Subcutaneous abdominal adipose tissue (tissue), 5 donors: ENCODE data around the gene TIMM21.

Experiments
- H3K27ac ChIP-seq: one replicate; pipeline ENCODE4 v1.7.0; 2013; ENCODE audit warnings: low read depth, mild to moderate bottlenecking, inconsistent platforms, low read length, moderate library complexity
- H3K27me3 ChIP-seq, 5 donors: one replicate each; pipeline ENCODE4 v1.7.0; 2013; ENCODE audit warnings: low read length in 5 of 5, inconsistent platforms in 1 of 5; ENCODE audit not compliant: control insufficient read depth in 5 of 5, insufficient read depth in 4 of 5
- H3K36me3 ChIP-seq, 5 donors: one replicate each; pipeline ENCODE4 v1.7.0; 2013; ENCODE audit warnings: low read length in 5 of 5; ENCODE audit not compliant: control insufficient read depth in 5 of 5, insufficient read depth in 5 of 5
- H3K4me1 ChIP-seq, 5 donors: one replicate each; pipeline ENCODE4 v1.7.0; 2013; ENCODE audit warnings: low read length in 5 of 5, mild to moderate bottlenecking in 3 of 5, moderate library complexity in 1 of 5; ENCODE audit not compliant: control insufficient read depth in 5 of 5, insufficient read depth in 5 of 5
- H3K4me3 ChIP-seq, 5 donors: one replicate each; pipeline ENCODE4 v1.7.0; 2013; ENCODE audit warnings: low read length in 5 of 5, low read depth in 1 of 5
- H3K9ac ChIP-seq, 5 donors: one replicate each; pipeline ENCODE4 v1.7.0; 2013; ENCODE audit warnings: low read length in 5 of 5, mild to moderate bottlenecking in 4 of 5, moderate library complexity in 3 of 5
- H3K9me3 ChIP-seq, 5 donors: one replicate each; pipeline ENCODE4 v1.7.0; 2013; ENCODE audit warnings: low read length in 5 of 5; ENCODE audit not compliant: control insufficient read depth in 5 of 5
- donor health status: healthy.
- donor health status: healthy.
- donor health status: healthy.
- donor health status: healthy.
- donor health status: healthy.

The TIMM21 gene, protein sequence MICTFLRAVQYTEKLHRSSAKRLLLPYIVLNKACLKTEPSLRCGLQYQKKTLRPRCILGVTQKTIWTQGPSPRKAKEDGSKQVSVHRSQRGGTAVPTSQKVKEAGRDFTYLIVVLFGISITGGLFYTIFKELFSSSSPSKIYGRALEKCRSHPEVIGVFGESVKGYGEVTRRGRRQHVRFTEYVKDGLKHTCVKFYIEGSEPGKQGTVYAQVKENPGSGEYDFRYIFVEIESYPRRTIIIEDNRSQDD

GRCh38 chr18:74147779-74148542, at the start of gene TIMM21, which contains the start of gene FBXO15:
TSS of gene TIMM21 (plus strand) at chr18:74148523. CDS start at chr18:74148809, 286 bp downstream.
TSS of gene FBXO15 (minus strand) at chr18:74147834. CDS start at chr18:74147785, 49 bp downstream.
- Histone ChIP-seq H3K27me3 (no peaks in the 10 kb centered on the region), H3K36me3 (peaks cover 0 to 10% (median 3%) of the 10 kb centered on the region in 5 donors), H3K27ac (peak within 1 kb of the TSS; percentile 100), H3K4me3 (peak within 1 kb of the TSS; percentile 77 to 100 (median 98)), H3K4me1 (peaks cover 0 to 40% (median 28%) of the 10 kb centered on the region in 5 donors), H3K9me3 (no peaks in the 10 kb centered on the region), H3K9ac (peak within 1 kb of the TSS; percentile 85 to 99 (median 95))

DNA sequence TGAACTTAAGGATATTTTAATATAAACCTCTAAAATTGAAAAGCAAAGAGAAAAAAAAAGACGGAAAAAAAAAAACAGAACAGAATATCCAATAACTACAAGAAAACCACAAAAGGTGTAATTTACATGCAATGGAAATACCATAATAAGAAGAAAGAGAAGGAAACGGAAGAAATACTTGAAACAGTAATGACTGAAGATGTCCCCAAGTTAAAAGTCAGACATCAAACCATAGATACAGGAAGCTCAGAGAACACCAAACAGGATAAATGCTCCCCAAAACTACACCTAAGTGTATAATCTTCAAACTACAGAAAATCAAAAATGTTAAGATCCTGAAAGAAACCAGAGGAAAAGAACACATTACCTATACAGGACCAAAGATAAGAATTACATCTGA, 39.9 kb upstream of the TIMM21 start:
- Histone ChIP-seq H3K27ac (no peak overlapping the region), H3K27me3 (no peaks in the 10 kb centered on the region), H3K4me3 (no peak overlapping the region), H3K36me3 (no peaks in the 10 kb centered on the region), H3K9me3 (peaks cover 0 to 10% (median 8%) of the 10 kb centered on the region in 5 donors), H3K9ac (no peak overlapping the region), H3K4me1 (no peaks in the 10 kb centered on the region)

DNA sequence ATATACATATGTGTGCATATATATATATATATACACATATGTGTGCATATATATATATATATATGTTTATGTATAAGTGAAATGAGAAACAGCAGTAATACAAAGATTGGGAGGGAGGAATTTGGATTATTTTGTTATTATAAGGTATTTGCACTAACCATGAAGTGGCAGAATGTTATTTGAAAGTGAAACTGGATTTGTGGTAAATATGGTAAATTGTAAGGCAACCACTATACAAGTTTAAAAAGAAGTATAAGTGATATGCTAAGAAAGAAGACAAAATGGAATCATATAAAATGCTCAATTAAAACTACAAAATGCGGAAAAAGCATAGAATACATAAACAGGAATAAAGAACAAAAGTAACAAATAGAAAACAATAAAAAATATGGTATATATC, 38.2 kb upstream of the TIMM21 start:
- H3K9me3 ChIP-seq = peaks cover 0 to 10% (median 8%) of the 10 kb centered on the region in 5 donors
- H3K9ac ChIP-seq = no peak overlapping the region
- no peaks in the 10 kb centered on the region for H3K36me3 ChIP-seq
- no peak overlapping the region for H3K27ac ChIP-seq
- H3K4me1 ChIP-seq = no peaks in the 10 kb centered on the region
- H3K27me3 ChIP-seq = no peaks in the 10 kb centered on the region
- no peak overlapping the region for H3K4me3 ChIP-seq

GRCh38 chr18:74110976-74111375, 37.3 kb upstream of the TIMM21 start:
- Histone ChIP-seq H3K9ac (no peak overlapping the region), H3K4me3 (no peak overlapping the region), H3K4me1 (no peaks in the 10 kb centered on the region), H3K27ac (no peak overlapping the region), H3K9me3 (peaks cover 0 to 10% (median 8%) of the 10 kb centered on the region in 5 donors), H3K27me3 (no peaks in the 10 kb centered on the region), H3K36me3 (no peaks in the 10 kb centered on the region)

GRCh38 chr18:74113711-74114110, 34.6 kb upstream of the TIMM21 start:
- peaks cover 0 to 10% (median 8%) of the 10 kb centered on the region in 5 donors for H3K9me3 ChIP-seq
- H3K36me3 ChIP-seq = no peaks in the 10 kb centered on the region
- H3K27me3 ChIP-seq = no peaks in the 10 kb centered on the region
- no peak overlapping the region for H3K9ac ChIP-seq
- no peak overlapping the region for H3K27ac ChIP-seq
- no peak overlapping the region for H3K4me3 ChIP-seq
- H3K4me1 ChIP-seq = no peaks in the 10 kb centered on the region

DNA sequence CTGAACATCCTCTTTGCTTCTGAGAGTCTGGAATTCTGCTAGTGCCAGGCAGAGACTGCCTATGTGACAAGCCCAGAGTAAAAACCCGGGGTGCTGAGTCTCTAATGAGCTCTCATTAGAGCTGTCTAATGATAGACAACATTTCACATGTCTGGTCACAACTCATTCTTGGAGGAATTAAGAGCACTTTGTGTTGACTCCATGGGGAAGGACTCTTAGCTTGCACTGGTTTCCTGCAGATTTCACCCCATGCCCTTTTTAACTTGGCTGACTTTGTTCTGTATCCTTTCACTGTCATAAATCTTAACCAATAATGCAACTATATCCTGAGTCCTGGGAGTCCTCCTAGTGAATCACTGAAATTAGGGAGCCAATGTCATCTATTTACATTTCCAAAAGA, 34.2 kb upstream of the TIMM21 start:
- H3K9ac ChIP-seq = no peak overlapping the region
- peaks cover 0 to 10% (median 8%) of the 10 kb centered on the region in 5 donors for H3K9me3 ChIP-seq
- no peak overlapping the region for H3K27ac ChIP-seq
- H3K36me3 ChIP-seq = no peaks in the 10 kb centered on the region
- no peak overlapping the region for H3K4me3 ChIP-seq
- no peaks in the 10 kb centered on the region for H3K27me3 ChIP-seq
- H3K4me1 ChIP-seq = no peaks in the 10 kb centered on the region

DNA sequence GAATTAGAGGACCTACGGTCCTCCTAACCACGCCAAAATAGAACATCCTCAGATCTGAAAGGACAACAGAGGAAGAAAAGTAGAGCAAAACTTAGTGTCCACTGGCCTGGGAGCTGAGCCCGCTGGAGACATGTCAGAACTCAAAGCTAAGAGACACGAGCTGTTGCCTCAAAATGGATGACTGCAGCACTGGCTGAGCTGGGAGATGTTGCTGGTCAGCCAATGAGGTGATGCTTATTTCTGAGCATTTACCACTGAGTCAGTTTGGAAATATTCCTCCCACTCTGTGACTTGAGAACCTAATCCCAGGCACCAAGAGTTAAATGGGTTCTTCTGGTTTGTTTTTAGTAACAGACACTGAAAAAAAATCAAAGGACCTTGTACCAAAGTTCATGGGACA, 33.3 kb upstream of the TIMM21 start:
- Histone ChIP-seq H3K4me3 (no peak overlapping the region), H3K27ac (no peak overlapping the region), H3K27me3 (peaks cover 0 to 3% (median 0%) of the 10 kb centered on the region in 5 donors), H3K36me3 (no peaks in the 10 kb centered on the region), H3K9me3 (peaks cover 0 to 10% (median 8%) of the 10 kb centered on the region in 5 donors), H3K4me1 (no peaks in the 10 kb centered on the region), H3K9ac (no peak overlapping the region)

GRCh38 chr18:74116633-74117554, 31.4 kb upstream of the TIMM21 start:
- no peaks in the 10 kb centered on the region for H3K4me1 ChIP-seq
- no peaks in the 10 kb centered on the region for H3K36me3 ChIP-seq
- H3K9me3 ChIP-seq = peaks cover 0 to 10% (median 8%) of the 10 kb centered on the region in 5 donors
- H3K4me3 ChIP-seq = no peak overlapping the region
- no peak overlapping the region for H3K27ac ChIP-seq
- H3K27me3 ChIP-seq = peaks cover 0 to 3% (median 0%) of the 10 kb centered on the region in 5 donors
- H3K9ac ChIP-seq = no peak overlapping the region

DNA sequence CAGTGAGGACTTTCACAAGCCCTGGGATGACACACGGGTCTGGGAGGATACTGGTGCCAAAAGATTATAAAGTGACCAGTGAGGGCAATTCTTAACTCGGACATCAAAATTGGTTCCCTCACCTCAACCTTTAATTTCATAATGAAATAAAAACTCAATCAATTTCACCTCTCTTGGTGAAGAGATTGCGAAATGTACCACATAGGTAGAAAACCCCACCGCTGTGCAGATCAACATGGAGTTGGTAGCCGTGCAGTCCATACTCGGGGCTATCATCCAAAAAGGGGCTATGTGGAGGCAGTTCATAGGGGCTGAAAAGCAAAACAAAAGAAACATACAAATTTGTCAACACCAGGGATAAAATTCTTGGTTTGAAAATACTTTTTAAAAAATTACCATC, 25.1 kb upstream of the TIMM21 start:
- H3K27ac ChIP-seq = no peak overlapping the region
- H3K9me3 ChIP-seq = no peaks in the 10 kb centered on the region
- H3K27me3 ChIP-seq = peaks cover 0 to 3% (median 0%) of the 10 kb centered on the region in 5 donors
- H3K9ac ChIP-seq = no peak overlapping the region
- H3K4me1 ChIP-seq = no peaks in the 10 kb centered on the region
- H3K4me3 ChIP-seq = no peak overlapping the region
- no peaks in the 10 kb centered on the region for H3K36me3 ChIP-seq
